Caco-2 (cell line): ENCODE measurements around the gene MOCS1. TPM values are rescaled to one million over a fixed set of nuclear protein-coding genes. Genes with fewer than 3 reads are reported as not detected.

Experiments
- BruUV-seq: library from RNA; stranded (reverse); fragments of 400-500 nt; replicated peaks from 2 replicates; lab custom pipeline; 2021; lab: Mats Ljungman, UMichigan
- CTCF ChIA-PET: fragments of 300-600 bp; sonication (Branson Sonifier 250); formaldehyde crosslinking; loops from one replicate; lab custom pipeline; 2022; ENCODE audit warnings: antibody characterized with exemption; lab: Charles Lee
- POLR2A ChIA-PET: fragments of 300-600 bp; sonication (Branson Sonifier 250); formaldehyde crosslinking; loops from one replicate; lab custom pipeline; 2022; ENCODE audit warnings: antibody characterized with exemption; lab: Charles Lee
- DNase-seq, 2 experiments: peaks; one replicate each; pipeline versions ENCODE4 v3.0.0 to v3.0.0-alpha.2; 2020 to 2022
- H3K27me3 ChIP-seq: replicated peaks from 2 replicates; pipeline ENCODE4 v1.6.0; 2011; ENCODE audit warnings: low read length; ENCODE audit not compliant: control insufficient read depth, insufficient read depth
- H3K36me3 ChIP-seq: 2 replicates; pipeline ENCODE4 v1.5.1; 2011; ENCODE audit warnings: low read length; ENCODE audit not compliant: control insufficient read depth, insufficient read depth
- H3K4me1 ChIP-seq: fragments of 250-450 bp; sonication (Bioruptor Pico); 2 replicates; pipeline ENCODE4 v1.5.1; 2020; ENCODE audit warnings: mild to moderate bottlenecking
- H3K4me3 ChIP-seq: 2 replicates; pipeline ENCODE4 v1.5.1; 2011; ENCODE audit warnings: low read depth, mild to moderate bottlenecking, control low read depth, low read length
- H3K9me3 ChIP-seq: fragments of 250-450 bp; sonication (Bioruptor Pico); 2 replicates; pipeline ENCODE4 v1.5.1; 2020; ENCODE audit warnings: mild to moderate bottlenecking, moderate library complexity
- H3K27ac Mint-ChIP-seq: one replicate; pipeline ENCODE4 v1.8.0; 2022; ENCODE audit warnings: mixed read lengths; ENCODE audit not compliant: unreplicated experiment
- H3K27me3 Mint-ChIP-seq: one replicate; pipeline ENCODE4 v1.8.0; 2022; ENCODE audit warnings: mixed read lengths; ENCODE audit not compliant: insufficient read depth, unreplicated experiment
- H3K36me3 Mint-ChIP-seq: one replicate; pipeline ENCODE4 v1.8.0; 2022; ENCODE audit warnings: mild to moderate bottlenecking, mixed read lengths; ENCODE audit not compliant: insufficient read depth, unreplicated experiment
- H3K4me1 Mint-ChIP-seq: one replicate; pipeline ENCODE4 v1.8.0; 2022; ENCODE audit warnings: low read depth, mixed read lengths; ENCODE audit not compliant: unreplicated experiment
- H3K4me3 Mint-ChIP-seq: one replicate; pipeline ENCODE4 v1.8.0; 2022; ENCODE audit warnings: mild to moderate bottlenecking, moderate library complexity, mixed read lengths; ENCODE audit not compliant: unreplicated experiment
- H3K9me3 Mint-ChIP-seq: one replicate; pipeline ENCODE4 v1.8.0; 2022; ENCODE audit warnings: mixed read lengths; ENCODE audit not compliant: unreplicated experiment
- CTCF ChIP-seq, 2 experiments: fragments of 200-600 bp in 1 of 2; IDR thresholded peaks; 1 replicate in 1 of 2; 2 replicates in 1 of 2; pipeline versions ENCODE4 v1.5.1 to v1.8.0; 2011 to 2022; ENCODE audit warnings: antibody characterized with exemption in 1 of 2, control low read depth in 1 of 2, inconsistent platforms in 1 of 2, low read depth in 1 of 2, low read length in 1 of 2, mild to moderate bottlenecking in 1 of 2, moderate library complexity in 1 of 2; ENCODE audit not compliant: insufficient read depth in 1 of 2, severe bottlenecking in 1 of 2, unreplicated experiment in 1 of 2
- intact Hi-C: fragments of 100-400 bp; cut with micrococcal nuclease; formaldehyde crosslinking; loops from one replicate; pipeline ENCODE4 v1.10.0; 2022; ENCODE audit not compliant: unreplicated experiment
- total RNA-seq: library from RNA; stranded (reverse); gene quantifications from 2 replicates; pipeline ENCODE4 v1.2.3, GENCODE V29; 2022

The MOCS1 gene
- total RNA-seq, 1 experiment from 2014 or later: 44.7 TPM

- H3K4me1 Mint-ChIP-seq: peaks cover 34% of the 10 kb centered on the region
- Histone ChIP-seq H3K9me3 (peaks cover 6% of the 10 kb centered on the region), H3K27me3 (no peaks in the 10 kb centered on the region), H3K4me3 (no peak overlapping the region), H3K36me3 (no peaks in the 10 kb centered on the region), H3K4me1 (peaks cover 38% of the 10 kb centered on the region)
- intact Hi-C loops: loop anchor here (5.0 kb wide), 1 partner anchor 46 kb away; no protein-coding TSS in a partner anchor
- BruUV-seq: no TSS peak
- no peaks in the 10 kb centered on the region for H3K27me3 Mint-ChIP-seq
- no peak for TF ChIP-seq CTCF (IDR thresholded peaks at IDR 0.05; ENCODE audit: insufficient read depth in 1 of 2, low read depth in 1 of 2, low read length in 1 of 2, severe bottlenecking in 1 of 2, unreplicated experiment in 1 of 2)
- CTCF ChIA-PET: no interaction called here
- H3K9me3 Mint-ChIP-seq: peaks cover 39% of the 10 kb centered on the region
- no peaks in the 10 kb centered on the region for H3K36me3 Mint-ChIP-seq
- POLR2A ChIA-PET: no interaction called here
- H3K27ac Mint-ChIP-seq: peak overlapping the region; percentile 45
- no peak for DNase-seq
- H3K4me3 Mint-ChIP-seq: no peak overlapping the region
Observed at GRCh38 chr6:39962831-39963230, 28.6 kb upstream of the MOCS1 start.

GRCh38 chr6:39961178-39961577, 26.9 kb upstream of the MOCS1 start:
- no peaks in the 10 kb centered on the region for H3K27me3 Mint-ChIP-seq
- H3K9me3 ChIP-seq: peaks cover 6% of the 10 kb centered on the region
- intact Hi-C loops: loop anchor here (5.0 kb wide), 1 partner anchor 44 kb away; no protein-coding TSS in a partner anchor
- peaks cover 34% of the 10 kb centered on the region for H3K4me1 Mint-ChIP-seq
- H3K27me3 ChIP-seq: no peaks in the 10 kb centered on the region
- BruUV-seq: no TSS peak
- H3K4me3 ChIP-seq: no peak overlapping the region
- ChIA-PET CTCF (no interaction called here), POLR2A (no interaction called here)
- no peaks in the 10 kb centered on the region for H3K36me3 Mint-ChIP-seq
- H3K27ac Mint-ChIP-seq: no peak overlapping the region
- no peak for TF ChIP-seq CTCF (IDR thresholded peaks at IDR 0.05; ENCODE audit: insufficient read depth in 1 of 2, low read depth in 1 of 2, low read length in 1 of 2, severe bottlenecking in 1 of 2, unreplicated experiment in 1 of 2)
- H3K4me1 ChIP-seq: peaks cover 38% of the 10 kb centered on the region
- H3K36me3 ChIP-seq: no peaks in the 10 kb centered on the region
- no peak overlapping the region for H3K4me3 Mint-ChIP-seq
- no peak for DNase-seq
- H3K9me3 Mint-ChIP-seq: peaks cover 46% of the 10 kb centered on the region

GRCh38 chr6:39958947-39959346, 24.7 kb upstream of the MOCS1 start:
- no peak overlapping the region for H3K4me3 Mint-ChIP-seq
- ChIA-PET POLR2A (no interaction called here), CTCF (no interaction called here)
- DNase-seq: no peak
- peaks cover 36% of the 10 kb centered on the region for H3K9me3 Mint-ChIP-seq
- intact Hi-C loops: no loop called here
- peaks cover 17% of the 10 kb centered on the region for H3K4me1 ChIP-seq
- 0 out of 2 replicates have a peak, but pooled peaks cover 2% of the 10 kb centered on the region for H3K9me3 ChIP-seq
- no peaks in the 10 kb centered on the region for H3K36me3 Mint-ChIP-seq
- no peak for TF ChIP-seq CTCF (IDR thresholded peaks at IDR 0.05; ENCODE audit: insufficient read depth in 1 of 2, low read depth in 1 of 2, low read length in 1 of 2, severe bottlenecking in 1 of 2, unreplicated experiment in 1 of 2)
- peaks cover 19% of the 10 kb centered on the region for H3K4me1 Mint-ChIP-seq
- H3K27ac Mint-ChIP-seq: no peak overlapping the region
- H3K27me3 Mint-ChIP-seq: no peaks in the 10 kb centered on the region
- no TSS peak for BruUV-seq
- H3K36me3 ChIP-seq: no peaks in the 10 kb centered on the region
- H3K27me3 ChIP-seq: no peaks in the 10 kb centered on the region
- no peak overlapping the region for H3K4me3 ChIP-seq
